NAMALWA (cell line): Measurements from ENCODE around the gene PLXDC1.
"Not testable (repeated sequence)": the region's sequence is repeated elsewhere in the genome, so short reads cannot be mapped to it uniquely, and the experiment has no call there.

ENCODE experiments used
- DNase-seq: peaks from one replicate; pipeline ENCODE4 v3.0.0-alpha.2; 2015; ENCODE audit warnings: low spot score

PLXDC1 gene

DNA sequence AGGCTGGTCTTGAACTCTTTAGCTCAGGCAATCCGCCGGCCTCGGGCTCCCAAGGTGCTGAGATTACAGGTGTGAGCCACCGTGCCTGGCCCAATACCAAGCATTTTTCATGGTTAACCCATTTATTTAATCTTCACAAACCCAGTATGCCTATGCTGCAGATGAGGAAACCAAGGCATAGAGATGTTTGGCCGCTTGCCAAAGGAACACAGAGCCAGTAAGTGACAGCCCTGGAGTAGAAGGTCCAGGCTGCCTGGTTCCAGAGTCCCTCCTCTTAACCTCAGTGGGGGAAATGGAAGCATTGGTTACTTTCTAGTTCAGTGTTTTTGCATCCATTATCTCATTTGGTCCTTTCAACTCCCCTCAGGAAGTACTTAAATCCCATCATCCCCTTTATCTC lies 29.9 kb upstream of the PLXDC1 start:
- no peak for DNase-seq

DNA sequence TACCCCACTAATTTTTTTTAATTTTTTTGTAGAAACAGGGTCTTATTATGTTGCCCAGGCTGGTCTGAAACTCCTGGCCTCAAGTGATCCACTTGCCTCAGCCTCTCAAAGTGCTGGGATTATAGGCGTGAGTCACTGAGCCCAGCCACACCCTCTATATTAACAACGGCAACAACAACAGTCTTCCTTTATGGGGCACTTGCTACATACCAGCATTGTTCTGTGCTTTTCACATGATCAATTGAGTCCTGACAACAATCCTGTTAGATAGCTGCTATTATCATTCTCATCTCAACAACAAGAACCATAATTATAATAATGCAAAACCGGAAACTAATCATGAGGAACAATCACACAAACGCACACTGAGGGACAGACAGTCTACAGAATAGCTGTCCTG lies 27.1 kb upstream of the PLXDC1 start:
- no peak for DNase-seq

GRCh38 chr17:39177256-39177655 lies 25.8 kb upstream of the PLXDC1 start:
- peak; percentile 32 for DNase-seq

DNA sequence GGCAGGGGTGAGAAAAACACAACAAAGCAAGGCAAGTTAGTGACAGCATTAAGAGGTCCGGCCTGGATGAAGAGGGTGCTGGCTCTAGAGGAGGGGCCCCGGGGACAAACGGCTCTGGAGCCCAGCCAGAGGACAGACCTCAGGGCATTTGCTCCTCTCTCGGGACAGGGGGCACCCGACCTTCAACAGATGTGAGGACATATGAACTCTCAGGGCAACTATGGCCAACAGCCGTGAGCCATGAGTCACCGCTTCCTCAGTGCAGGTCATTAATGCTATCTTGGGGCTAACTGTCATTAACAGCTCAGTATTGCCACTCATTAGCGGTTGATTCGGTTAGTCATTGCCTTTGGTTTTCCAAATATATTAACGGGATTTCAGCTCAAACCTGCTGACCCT lies 24.3 kb upstream of the PLXDC1 start:
- DNase-seq: no peak

GRCh38 chr17:39174920-39175694 lies 23.7 kb upstream of the PLXDC1 start:
- DNase-seq: peak; percentile 84

DNA sequence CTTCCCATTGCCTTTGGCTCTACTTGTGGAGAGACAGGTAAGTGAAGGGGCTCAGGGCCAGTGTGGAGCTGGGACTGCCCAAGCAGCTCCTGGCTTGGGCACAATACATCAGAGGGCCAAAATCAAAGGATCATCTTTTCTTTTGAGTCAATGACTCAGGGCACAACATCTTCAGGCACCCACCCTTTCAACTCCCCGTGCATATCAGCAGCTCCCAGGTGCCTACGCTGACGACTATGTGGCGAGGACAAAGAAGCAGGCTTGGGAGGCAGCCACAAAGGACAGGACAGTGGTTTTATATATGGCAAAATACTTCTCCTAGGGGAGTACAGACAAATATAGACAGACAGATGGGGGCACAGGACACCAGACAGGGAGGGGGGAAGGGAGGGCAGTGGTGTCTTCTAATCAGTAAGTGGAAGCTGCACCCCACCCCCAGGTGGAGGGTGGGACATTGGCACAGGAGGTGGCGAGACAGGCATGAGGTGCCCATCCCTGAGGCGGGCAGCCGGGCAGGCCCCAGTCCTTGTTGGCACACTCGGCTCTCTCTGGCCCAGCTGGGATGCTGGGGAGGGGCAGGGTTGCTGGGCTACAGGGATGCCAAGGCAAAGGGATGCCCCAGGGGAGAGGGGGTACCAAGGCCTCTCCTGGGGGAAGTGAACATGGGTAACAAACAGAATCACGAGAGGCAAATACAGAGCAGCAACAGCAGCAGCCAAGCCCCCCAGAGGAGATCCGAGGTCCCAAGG lies 22.3 kb upstream of the PLXDC1 start:
- DNase-seq: no peak

DNA sequence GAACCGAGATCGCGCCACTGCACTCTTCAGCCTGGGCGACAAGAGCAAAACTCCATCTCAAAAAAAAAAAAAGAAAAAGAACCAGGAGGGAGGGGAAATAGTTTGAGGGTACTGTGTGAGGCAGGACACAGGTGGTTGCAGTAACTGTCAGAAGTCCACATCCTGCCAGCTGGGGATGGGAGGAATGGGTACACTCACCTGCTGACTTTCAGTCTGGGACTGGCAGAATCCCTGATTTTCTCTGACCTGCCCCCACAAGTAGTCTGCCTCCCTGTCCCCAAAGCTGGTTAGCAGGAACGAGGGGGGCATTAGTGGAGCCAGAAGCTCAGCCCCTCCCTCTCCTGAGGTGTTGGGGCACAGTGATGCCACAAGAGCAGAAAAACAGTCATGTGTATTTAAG lies 21.6 kb upstream of the PLXDC1 start:
- no peak for DNase-seq

DNA sequence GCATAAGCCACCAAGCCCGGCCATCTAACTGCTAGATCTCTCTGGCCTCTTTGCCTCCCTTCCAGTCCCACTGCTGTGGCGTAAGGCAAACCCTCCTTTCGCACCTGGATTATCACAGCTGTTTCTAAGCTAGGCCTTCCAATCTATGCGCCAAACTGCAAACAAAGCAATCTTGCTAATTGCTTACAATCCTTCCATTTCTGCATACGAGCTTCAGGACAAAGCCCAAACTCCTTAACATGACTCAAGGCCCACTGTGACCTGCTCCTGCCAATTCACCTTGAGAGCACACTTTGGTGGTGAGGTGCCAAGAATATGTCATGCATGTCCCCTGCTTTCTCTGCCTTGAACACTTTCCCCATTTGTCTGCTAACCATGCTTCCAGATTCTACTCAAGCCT lies 20.5 kb upstream of the PLXDC1 start:
- no peak for DNase-seq

DNA sequence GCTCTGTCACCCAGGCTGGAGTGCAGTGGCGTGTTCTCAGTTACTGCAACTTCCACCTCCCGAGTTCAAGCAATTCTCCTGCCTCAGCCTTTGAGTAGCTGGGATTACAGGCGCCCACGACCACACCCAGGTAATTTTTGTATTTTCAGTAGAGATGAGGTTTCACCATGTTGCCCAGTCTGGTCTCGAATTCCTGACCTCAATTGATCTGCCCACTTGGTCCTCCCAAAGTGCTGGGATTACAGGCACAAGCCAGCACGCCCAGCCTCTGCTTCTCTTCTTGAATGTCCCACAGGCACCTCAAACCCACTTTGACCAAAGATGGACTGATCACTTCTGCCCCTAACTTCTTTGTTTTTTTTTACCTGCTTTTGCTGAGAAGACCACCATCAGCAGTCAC lies 19.1 kb upstream of the PLXDC1 start:
- no peak for DNase-seq

- no peak for DNase-seq
These were observed 18.7 kb upstream of the PLXDC1 start for GRCh38 chr17:39170109-39170508.

GRCh38 chr17:39169518-39169917 lies 18.1 kb upstream of the PLXDC1 start:
- no peak for DNase-seq

- DNase-seq: no peak
These were observed 17.7 kb upstream of the PLXDC1 start for GRCh38 chr17:39169101-39169500.

GRCh38 chr17:39168503-39168902 lies 17.1 kb upstream of the PLXDC1 start:
- not testable (repeated sequence) for DNase-seq

DNA sequence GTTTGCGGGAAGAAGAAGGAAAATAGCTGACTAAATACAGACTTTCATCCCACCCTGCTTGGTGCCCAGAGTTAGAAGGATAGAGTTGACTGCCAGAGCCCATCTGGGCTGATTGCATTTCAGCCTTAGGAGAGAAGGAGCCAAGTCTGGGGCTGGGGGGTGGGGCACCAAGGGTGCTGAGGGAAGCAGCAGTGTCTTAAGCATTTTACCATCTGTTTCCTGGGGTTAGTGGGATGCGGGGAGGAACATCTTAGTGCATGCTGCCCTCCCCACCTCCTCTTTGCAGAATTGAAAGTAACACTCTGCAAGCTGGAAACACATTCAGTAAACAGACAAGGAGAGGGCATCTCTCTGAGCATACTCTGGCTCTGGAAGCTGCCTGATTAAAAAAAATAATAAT lies 16.0 kb upstream of the PLXDC1 start:
- no peak for DNase-seq

- DNase-seq: no peak
These were observed 15.2 kb upstream of the PLXDC1 start for GRCh38 chr17:39166437-39167335.

DNA sequence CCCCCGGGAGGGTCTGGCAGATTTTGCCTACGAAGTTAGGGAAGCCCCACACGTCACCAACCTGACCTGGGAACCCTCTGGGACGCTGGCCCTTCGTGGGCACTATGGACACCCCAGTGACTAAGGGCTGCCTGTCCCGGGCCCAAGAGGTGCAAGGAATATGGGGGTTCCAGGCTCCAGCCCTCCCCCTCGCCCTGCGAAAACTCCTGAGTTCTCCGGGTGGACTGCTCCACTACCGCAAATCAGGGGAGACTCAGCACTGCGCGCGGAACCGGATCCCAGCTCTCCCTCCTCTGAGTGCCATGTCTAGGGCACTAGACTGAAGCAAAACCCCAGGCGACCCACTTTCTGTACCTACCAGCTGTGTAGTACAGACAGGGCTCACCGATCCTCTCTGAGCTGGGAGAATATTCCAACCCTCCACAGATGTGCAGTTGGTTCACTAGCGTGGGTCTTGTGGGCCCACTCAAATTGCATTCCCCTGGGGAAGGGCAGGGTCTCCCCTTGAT lies 14.5 kb upstream of the PLXDC1 start, which contains the start of gene ARL5C:
ARL5C (minus strand) TSS at position 321 of the 509 bp plus-strand sequence. CDS start 401 bp downstream, outside the sequence.
- no peak for DNase-seq

DNA sequence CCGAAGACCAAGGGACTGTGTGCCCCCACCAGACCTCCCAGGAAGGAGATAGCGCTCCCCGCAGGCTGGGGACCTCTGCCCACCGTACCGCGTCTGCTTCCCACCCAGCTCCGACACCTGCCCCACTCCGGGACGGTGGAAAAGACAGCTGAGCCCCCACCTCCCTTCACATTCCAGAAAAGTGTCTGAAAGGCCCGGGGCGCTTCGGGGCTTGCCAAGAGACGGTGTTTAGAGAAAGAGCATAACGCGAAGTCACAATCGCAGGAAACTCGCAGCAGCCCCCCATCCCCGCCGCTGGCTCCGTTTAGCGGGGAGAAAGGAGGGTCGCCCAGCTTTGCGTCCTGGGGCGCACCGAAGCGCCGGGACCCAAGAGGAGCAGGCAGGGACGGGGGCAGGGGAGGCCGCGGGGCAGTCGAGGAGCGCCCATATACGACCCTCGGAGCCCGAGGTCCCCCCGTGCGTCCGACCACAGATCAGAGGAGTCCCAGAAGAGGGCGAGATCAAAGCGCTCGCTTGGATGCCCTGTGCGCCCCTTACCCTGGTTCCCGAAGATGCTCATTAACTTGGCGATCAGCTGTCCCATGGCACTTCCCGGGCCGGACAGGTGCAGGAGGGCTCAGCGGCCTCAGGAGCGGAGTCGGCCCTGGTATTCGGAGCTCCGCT lies 13.9 kb upstream of the PLXDC1 start:
- DNase-seq: no peak

DNA sequence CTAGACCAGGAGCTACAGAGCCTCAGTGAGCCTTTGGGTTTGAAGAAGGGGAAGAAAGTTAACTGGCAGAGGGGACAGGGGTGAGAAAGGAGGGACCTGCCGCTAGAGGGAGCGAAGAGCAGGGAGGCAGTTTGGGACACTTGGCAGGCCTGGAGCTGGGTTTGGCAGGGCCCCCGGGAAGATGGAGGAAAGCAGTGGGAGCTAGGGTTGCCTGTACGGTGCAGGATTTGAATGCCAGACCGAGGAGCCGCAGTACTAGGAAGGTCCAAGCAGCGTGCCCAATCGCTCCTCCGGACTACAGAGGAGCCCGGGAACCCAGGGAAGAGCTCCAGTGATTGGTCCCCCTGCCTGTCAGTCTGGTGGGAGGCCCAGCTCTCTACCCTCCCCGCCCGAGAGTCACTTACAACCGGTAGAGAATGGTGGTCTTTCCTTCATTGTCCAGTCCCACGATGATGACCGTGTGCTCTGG lies 13.3 kb upstream of the PLXDC1 start:
- DNase-seq: peak; percentile 88

GRCh38 chr17:39161962-39162361 lies 10.5 kb upstream of the PLXDC1 start:
- DNase-seq: no peak

DNA sequence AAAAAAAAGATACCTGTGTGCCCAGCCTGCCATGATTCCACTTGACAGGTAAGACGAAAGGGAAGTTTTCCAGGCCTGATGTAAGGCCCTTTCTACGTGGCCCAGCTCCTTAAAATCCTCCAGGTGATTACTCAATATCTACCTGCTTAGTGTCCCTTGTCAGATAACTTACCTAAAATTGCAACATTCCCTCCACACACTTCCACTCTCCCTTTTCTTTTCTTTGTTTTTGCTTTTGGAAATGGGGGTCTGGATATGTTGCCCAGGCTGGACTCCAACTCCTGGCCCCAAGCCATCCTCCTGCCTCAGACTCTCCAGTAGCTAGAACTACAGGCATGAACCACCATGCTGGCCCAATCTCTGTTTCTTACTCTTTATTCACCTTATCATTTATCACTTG lies 7.2 kb upstream of the PLXDC1 start:
- DNase-seq: no peak

DNA sequence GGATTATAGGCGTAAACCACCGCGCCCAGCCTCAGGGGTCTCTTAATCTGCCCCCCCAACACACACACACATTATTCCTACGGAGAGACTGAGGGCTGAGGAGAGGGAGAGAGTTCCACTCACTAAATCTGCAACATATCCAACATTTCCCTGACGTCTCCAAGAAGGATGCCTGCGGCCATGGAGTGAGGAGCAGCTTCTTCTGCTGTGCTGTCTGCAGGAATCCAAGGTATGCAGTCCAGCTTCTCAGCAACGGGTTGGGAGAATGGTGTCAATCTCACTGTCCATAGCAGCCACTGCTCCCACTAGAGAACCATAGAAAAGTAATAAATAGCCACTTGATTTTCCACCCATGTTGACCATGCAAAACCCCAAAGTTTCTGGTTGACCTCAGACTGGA lies 5.1 kb upstream of the PLXDC1 start:
- no peak for DNase-seq

DNA sequence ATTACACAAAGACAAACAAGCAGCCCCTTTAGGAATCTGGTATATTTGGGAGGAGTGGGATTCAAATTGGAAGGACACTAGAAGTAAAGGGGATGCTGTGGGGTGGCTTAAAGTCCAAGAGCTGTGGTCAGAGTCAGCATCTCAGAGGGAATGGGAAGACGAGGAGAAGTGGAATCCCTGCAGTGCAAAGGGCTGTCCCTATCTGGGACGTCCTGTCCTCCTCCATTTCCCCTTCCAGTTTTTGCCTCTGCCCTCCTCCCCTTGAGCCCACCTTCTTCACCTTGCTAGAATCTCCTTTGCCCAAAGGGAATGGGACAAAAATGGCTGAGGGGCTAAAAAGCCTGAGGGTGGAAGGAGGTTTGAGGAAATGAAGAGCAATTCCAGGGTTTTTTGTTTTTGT lies 4.2 kb upstream of the PLXDC1 start:
- no peak for DNase-seq
